Testis (tissue), 2 donors: ENCODE data around the gene LRP8.

Experiments used
- CTCF ChIP-seq, 3 experiments: fragments of 450-650 bp in 2 of 3; fragments of 200-600 bp in 1 of 3; sonication (generic) in 1 of 3; IDR thresholded peaks; one replicate each; pipeline ENCODE4 v1.5.1; 2016 to 2019; ENCODE audit warnings: antibody characterized with exemption in 3 of 3, mild to moderate bottlenecking in 2 of 3, moderate library complexity in 1 of 3
- POLR2A ChIP-seq: fragments of 450-650 bp; IDR thresholded peaks from one replicate; pipeline ENCODE4 v1.6.1; 2017; ENCODE audit warnings: antibody characterized with exemption, mild to moderate bottlenecking, moderate library complexity

GRCh38 chr1:53296117-53296749 is 31.6 kb downstream of the LRP8 start:
- TF ChIP-seq CTCF (IDR thresholded peaks at IDR 0.05) (no peak), POLR2A (no peak)
